ENCODE results near the gene IRAG1. TPM values are rescaled to one million over a fixed set of nuclear protein-coding genes. Genes with fewer than 3 reads are reported as not detected.

The IRAG1 gene
- total and polyA plus RNA-seq, 2 of the 13 experiments (the other 11 are each of a cell fraction or from before 2014, with no cell fraction given): 0.13 to 0.20 TPM

DNA sequence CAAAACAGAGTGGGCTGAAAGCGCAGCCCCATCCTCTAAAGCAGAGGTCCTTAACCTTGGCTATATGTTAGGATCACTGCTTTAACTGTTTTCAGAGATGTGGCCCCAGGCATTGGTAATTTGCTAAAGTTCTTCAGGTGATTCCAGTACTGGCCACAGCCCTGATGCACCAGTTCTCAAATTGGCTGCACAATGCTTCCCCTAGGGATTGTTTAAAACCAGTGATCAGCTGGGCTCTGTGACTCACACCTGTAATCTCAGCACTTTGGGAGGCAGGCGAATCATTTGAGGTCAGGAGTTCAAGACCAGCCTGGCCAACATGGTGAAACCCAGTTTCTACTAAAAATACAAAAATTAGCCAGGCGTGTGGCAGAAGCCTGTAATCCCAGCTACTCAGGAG, 8.4 kb upstream of the IRAG1 start (continued):
- TF ChIP-seq, protein P1, sequence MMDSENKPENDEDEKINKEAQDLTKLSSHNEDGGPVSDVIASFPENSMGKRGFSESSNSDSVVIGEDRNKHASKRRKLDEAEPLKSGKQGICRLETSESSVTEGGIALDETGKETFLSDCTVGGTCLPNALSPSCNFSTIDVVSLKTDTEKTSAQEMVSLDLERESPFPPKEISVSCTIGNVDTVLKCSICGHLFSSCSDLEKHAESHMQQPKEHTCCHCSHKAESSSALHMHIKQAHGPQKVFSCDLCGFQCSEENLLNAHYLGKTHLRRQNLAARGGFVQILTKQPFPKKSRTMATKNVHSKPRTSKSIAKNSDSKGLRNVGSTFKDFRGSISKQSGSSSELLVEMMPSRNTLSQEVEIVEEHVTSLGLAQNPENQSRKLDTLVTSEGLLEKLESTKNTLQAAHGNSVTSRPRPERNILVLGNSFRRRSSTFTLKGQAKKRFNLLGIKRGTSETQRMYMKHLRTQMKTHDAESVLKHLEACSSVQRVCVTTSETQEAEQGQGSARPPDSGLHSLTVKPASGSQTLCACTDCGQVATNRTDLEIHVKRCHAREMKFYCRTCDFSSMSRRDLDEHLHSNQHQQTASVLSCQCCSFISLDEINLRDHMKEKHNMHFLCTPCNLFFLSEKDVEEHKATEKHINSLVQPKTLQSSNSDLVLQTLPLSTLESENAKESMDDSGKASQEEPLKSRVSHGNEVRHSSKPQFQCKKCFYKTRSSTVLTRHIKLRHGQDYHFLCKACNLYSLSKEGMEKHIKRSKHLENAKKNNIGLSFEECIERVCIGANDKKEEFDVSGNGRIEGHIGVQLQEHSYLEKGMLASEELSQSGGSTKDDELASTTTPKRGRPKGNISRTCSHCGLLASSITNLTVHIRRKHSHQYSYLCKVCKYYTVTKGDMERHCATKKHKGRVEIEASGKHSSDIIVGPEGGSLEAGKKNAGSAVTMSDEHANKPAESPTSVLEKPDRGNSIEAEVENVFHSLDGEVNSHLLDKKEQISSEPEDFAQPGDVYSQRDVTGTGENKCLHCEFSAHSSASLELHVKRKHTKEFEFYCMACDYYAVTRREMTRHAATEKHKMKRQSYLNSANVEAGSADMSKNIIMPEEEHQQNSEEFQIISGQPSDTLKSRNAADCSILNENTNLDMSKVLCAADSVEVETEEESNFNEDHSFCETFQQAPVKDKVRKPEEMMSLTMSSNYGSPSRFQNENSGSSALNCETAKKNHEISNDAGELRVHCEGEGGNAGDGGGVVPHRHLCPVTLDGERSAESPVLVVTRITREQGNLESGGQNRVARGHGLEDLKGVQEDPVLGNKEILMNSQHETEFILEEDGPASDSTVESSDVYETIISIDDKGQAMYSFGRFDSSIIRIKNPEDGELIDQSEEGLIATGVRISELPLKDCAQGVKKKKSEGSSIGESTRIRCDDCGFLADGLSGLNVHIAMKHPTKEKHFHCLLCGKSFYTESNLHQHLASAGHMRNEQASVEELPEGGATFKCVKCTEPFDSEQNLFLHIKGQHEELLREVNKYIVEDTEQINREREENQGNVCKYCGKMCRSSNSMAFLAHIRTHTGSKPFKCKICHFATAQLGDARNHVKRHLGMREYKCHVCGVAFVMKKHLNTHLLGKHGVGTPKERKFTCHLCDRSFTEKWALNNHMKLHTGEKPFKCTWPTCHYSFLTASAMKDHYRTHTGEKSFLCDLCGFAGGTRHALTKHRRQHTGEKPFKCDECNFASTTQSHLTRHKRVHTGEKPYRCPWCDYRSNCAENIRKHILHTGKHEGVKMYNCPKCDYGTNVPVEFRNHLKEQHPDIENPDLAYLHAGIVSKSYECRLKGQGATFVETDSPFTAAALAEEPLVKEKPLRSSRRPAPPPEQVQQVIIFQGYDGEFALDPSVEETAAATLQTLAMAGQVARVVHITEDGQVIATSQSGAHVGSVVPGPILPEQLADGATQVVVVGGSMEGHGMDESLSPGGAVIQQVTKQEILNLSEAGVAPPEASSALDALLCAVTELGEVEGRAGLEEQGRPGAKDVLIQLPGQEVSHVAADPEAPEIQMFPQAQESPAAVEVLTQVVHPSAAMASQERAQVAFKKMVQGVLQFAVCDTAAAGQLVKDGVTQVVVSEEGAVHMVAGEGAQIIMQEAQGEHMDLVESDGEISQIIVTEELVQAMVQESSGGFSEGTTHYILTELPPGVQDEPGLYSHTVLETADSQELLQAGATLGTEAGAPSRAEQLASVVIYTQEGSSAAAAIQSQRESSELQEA (CRISPR knock-in tag; IDR thresholded peaks at IDR 0.05; ENCODE audit: not compliant biosample characterization): no peak
- TF ChIP-seq ZSCAN12 (CRISPR knock-in tag; IDR thresholded peaks at IDR 0.05): no peak

DNA sequence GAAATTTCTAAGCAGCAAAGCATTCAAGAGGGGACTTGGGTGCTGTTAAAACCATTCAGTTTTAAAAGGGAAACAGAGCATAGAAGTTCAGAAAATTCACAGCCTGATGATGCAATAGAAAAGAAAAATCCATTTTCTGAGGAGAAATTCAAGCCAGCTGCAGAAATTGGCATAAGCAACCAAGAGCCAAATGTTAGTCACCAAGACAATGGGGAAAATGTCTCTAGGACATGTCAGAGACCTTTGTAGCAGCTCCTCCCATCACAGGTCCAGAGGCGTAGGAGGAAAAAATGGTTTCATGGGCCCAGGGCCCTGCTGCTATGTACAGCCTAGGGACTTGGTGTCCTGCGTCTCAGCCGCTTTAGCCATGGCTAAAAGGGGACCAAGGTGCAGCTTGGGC, 5.5 kb upstream of the IRAG1 start:
- Histone ChIP-seq H3K9ac (ENCODE audit: insufficient read depth, low read depth, low read length) (no peak overlapping the region), H3K79me2 (ENCODE audit: insufficient read depth, low read length) (no peaks in the 10 kb centered on the region), H3K27ac (ENCODE audit: extremely low read length, insufficient read depth, low read length) (no peak overlapping the region), H2AFZ (ENCODE audit: low read length) (no peak overlapping the region), H3K9me3 (ENCODE audit: low read length) (no peaks in the 10 kb centered on the region), H3K27me3 (ENCODE audit: control insufficient read depth in 1 of 2, insufficient read depth in 2 of 2, low read length in 2 of 2) (peaks cover 1 to 8% of the 10 kb centered on the region in 2 experiments; a peak in 1 of 5 replicates), H3K4me3 (replicated peaks in 1 of 3; ENCODE audit: insufficient read depth in 1 of 3, low read depth in 2 of 3, low read length in 3 of 3) (no peak overlapping the region), H4K20me1 (ENCODE audit: insufficient read depth, low read length) (no peaks in the 10 kb centered on the region), H3K36me3 (replicated peaks in 1 of 2; ENCODE audit: control insufficient read depth in 1 of 2, insufficient read depth in 2 of 2, low read length in 2 of 2) (no peaks in the 10 kb centered on the region), H3K4me1 (ENCODE audit: insufficient read depth, low read length) (no peaks in the 10 kb centered on the region), H3K4me2 (ENCODE audit: low read depth, low read length) (no peak overlapping the region)
- intact Hi-C loops (cut with micrococcal nuclease; ENCODE audit: unreplicated experiment) (no loop called here), in situ Hi-C loops (cut with HindIII; ENCODE audit: extremely low pct_ligation_motif_present, low pct_unique_long_range_greater_than_20kb) (no loop called here)
- TF ChIP-seq ZNF619 (CRISPR knock-in tag; IDR thresholded peaks at IDR 0.05) (no peak), ZNF432 (CRISPR knock-in tag; IDR thresholded peaks at IDR 0.05; ENCODE audit: borderline replicate concordance) (no peak), ZNF598 (CRISPR knock-in tag; IDR thresholded peaks at IDR 0.05; ENCODE audit: borderline replicate concordance) (no peak), GLI4 (CRISPR knock-in tag; IDR thresholded peaks at IDR 0.05; ENCODE audit: borderline replicate concordance) (no peak), NCOR1 (IDR thresholded peaks at IDR 0.05; ENCODE audit: borderline replicate concordance, low read length) (no peak), POLR2AphosphoS5 (IDR thresholded peaks at IDR 0.05; ENCODE audit: low read depth, low read length) (no peak)
- TF ChIP-seq, protein P2, sequence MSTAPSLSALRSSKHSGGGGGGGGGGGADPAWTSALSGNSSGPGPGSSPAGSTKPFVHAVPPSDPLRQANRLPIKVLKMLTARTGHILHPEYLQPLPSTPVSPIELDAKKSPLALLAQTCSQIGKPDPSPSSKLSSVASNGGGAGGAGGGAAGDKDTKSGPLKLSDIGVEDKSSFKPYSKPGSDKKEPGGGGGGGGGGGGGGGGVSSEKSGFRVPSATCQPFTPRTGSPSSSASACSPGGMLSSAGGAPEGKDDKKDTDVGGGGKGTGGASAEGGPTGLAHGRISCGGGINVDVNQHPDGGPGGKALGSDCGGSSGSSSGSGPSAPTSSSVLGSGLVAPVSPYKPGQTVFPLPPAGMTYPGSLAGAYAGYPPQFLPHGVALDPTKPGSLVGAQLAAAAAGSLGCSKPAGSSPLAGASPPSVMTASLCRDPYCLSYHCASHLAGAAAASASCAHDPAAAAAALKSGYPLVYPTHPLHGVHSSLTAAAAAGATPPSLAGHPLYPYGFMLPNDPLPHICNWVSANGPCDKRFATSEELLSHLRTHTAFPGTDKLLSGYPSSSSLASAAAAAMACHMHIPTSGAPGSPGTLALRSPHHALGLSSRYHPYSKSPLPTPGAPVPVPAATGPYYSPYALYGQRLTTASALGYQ (CRISPR knock-in tag; IDR thresholded peaks at IDR 0.05): no peak
- TF ChIP-seq, protein P3, sequence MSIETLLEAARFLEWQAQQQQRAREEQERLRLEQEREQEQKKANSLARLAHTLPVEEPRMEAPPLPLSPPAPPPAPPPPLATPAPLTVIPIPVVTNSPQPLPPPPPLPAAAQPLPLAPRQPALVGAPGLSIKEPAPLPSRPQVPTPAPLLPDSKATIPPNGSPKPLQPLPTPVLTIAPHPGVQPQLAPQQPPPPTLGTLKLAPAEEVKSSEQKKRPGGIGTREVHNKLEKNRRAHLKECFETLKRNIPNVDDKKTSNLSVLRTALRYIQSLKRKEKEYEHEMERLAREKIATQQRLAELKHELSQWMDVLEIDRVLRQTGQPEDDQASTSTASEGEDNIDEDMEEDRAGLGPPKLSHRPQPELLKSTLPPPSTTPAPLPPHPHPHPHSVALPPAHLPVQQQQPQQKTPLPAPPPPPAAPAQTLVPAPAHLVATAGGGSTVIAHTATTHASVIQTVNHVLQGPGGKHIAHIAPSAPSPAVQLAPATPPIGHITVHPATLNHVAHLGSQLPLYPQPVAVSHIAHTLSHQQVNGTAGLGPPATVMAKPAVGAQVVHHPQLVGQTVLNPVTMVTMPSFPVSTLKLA (IDR thresholded peaks at IDR 0.05): no peak
- no peak for ATAC-seq
- CTCF ChIA-PET (ENCODE audit: low intra/inter-chr PET ratio, low total read pairs): no interaction called here
- no peak for DNase-seq (ENCODE audit: low spot score)
- POLR2A ChIA-PET: no interaction called here
- no peak for FAIRE-seq
- no TSS peak for BruUV-seq (replicated peaks)
- 94% methylated on average over 3 of the region's 3 CpGs for WGBS (ENCODE audit: low lambda C conversion rate)
